ENCODE results near the gene TIMM23.
"Not testable (repeated sequence)": the region's sequence is repeated elsewhere in the genome, so short reads cannot be mapped to it uniquely, and the experiment has no call there.

TIMM23 gene, protein sequence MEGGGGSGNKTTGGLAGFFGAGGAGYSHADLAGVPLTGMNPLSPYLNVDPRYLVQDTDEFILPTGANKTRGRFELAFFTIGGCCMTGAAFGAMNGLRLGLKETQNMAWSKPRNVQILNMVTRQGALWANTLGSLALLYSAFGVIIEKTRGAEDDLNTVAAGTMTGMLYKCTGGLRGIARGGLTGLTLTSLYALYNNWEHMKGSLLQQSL

GRCh38 chr10:45972106-45972812 lies at the start of gene TIMM23:
Gene TIMM23 (plus strand): TSS chr10:45972489. CDS start chr10:45972625, 136 bp downstream.
- peak within 1 kb of the TSS; percentile 88 for H3K27ac ChIP-seq
- H3K36me3 ChIP-seq (replicated peaks); in situ Hi-C loops (cut with HindIII; ENCODE audit: low pct_ligation_motif_present, low sequenced_read_pairs); H3K27me3 ChIP-seq (replicated peaks): not testable (repeated sequence)
- peak; percentile 86 for DNase-seq
- peak within 1 kb of the TSS; percentile 71 for H3K4me3 ChIP-seq (ENCODE audit: low read depth, low read length)

- in situ Hi-C loops (cut with HindIII; ENCODE audit: low pct_ligation_motif_present, low sequenced_read_pairs); H3K27ac ChIP-seq; H3K36me3 ChIP-seq (replicated peaks); H3K4me3 ChIP-seq (ENCODE audit: low read depth, low read length); DNase-seq; H3K27me3 ChIP-seq (replicated peaks): not testable (repeated sequence)
These were observed 45.5 kb upstream of the TIMM23 start for GRCh38 chr10:45926790-45927189.

GRCh38 chr10:45931305-45931704 lies 41.0 kb upstream of the TIMM23 start:
- H3K27ac ChIP-seq; H3K4me3 ChIP-seq (ENCODE audit: low read depth, low read length); H3K36me3 ChIP-seq (replicated peaks); DNase-seq; in situ Hi-C loops (cut with HindIII; ENCODE audit: low pct_ligation_motif_present, low sequenced_read_pairs); H3K27me3 ChIP-seq (replicated peaks): not testable (repeated sequence)

DNA sequence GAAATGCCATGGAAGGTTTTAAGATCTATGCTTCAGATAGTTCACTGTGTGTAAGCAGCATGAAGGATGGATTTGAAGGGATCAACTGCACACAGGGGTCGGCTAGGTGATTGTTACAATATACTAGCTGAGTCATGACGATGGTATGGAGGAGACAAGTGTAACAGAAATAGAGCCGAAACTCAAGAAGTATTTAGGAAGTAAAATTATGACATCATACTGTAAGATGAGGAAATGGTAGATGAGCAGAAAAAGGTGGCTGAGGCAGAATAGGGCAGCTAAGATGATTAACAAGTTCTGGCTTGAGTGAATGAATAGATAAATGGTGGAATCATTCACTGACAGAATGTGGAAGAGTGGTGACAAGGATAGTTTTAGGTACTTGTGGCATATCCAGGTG lies 37.5 kb upstream of the TIMM23 start:
- DNase-seq; in situ Hi-C loops (cut with HindIII; ENCODE audit: low pct_ligation_motif_present, low sequenced_read_pairs); H3K27me3 ChIP-seq (replicated peaks); H3K27ac ChIP-seq; H3K4me3 ChIP-seq (ENCODE audit: low read depth, low read length); H3K36me3 ChIP-seq (replicated peaks): not testable (repeated sequence)

DNA sequence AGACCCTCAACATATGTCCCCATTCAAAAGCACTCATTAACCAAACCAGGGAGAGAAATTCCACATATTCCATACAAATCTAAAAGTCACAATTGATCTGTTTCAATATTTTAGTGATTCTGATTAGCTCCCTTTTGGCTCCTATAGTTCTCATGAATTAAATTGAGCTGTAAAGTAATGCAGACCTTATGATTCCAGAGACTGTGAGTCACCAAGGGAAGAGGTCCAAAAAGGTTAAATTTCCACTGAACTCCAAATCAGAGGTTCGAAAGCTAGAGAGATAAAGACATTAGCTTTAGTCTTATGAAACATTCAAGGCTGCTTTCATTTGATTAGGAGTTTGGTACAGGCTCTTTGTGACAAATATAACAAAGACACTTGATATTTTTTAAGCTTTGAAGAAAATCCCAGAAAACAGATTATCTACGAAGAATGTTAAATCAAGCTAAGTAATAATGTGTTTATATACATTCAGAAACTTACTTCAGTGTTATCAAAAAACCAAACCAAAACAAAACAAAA lies 33.1 kb upstream of the TIMM23 start:
- H3K27ac ChIP-seq; H3K4me3 ChIP-seq (ENCODE audit: low read depth, low read length); in situ Hi-C loops (cut with HindIII; ENCODE audit: low pct_ligation_motif_present, low sequenced_read_pairs); DNase-seq; H3K36me3 ChIP-seq (replicated peaks); H3K27me3 ChIP-seq (replicated peaks): not testable (repeated sequence)

DNA sequence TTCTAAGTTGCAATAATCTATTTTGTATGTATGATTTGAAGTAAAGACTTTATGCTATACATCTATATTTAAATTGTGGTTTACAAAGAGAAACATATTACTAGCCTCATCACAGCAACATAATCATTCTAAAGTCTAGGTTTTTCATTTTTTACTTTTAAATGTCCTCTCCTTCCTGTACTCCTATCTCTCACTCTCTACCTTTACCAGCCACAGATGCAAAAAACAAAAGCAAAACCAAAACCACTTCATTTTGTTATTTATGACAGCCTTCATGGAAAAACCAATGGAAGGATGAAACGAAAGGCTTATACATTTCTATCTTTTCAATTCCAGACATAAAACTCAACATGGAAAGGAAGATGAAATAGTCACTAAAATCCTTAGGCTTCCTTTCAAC lies 31.1 kb upstream of the TIMM23 start:
- H3K4me3 ChIP-seq (ENCODE audit: low read depth, low read length); in situ Hi-C loops (cut with HindIII; ENCODE audit: low pct_ligation_motif_present, low sequenced_read_pairs); H3K36me3 ChIP-seq (replicated peaks); H3K27me3 ChIP-seq (replicated peaks); H3K27ac ChIP-seq; DNase-seq: not testable (repeated sequence)

- H3K4me3 ChIP-seq (ENCODE audit: low read depth, low read length); H3K27ac ChIP-seq; H3K36me3 ChIP-seq (replicated peaks); in situ Hi-C loops (cut with HindIII; ENCODE audit: low pct_ligation_motif_present, low sequenced_read_pairs); DNase-seq; H3K27me3 ChIP-seq (replicated peaks): not testable (repeated sequence)
These were observed 26.8 kb upstream of the TIMM23 start for GRCh38 chr10:45945476-45945875.

DNA sequence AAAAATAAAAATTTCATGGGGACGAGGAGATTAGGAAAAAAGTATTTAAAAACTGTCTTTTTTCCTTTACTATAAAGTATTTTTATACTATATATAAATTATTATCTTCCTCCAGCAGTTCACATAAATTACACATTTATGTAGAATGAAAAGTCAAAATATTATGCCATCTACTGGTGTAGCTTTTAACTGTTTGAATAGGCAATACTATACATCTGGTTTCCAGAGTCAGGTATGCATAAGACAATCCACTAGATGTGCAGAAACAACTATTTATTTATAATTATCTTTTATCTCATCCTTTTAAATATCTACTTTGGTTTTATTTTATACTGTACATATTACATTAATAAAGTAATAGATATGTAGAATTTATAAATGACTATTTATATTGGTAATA lies 24.9 kb upstream of the TIMM23 start:
- DNase-seq; H3K36me3 ChIP-seq (replicated peaks); in situ Hi-C loops (cut with HindIII; ENCODE audit: low pct_ligation_motif_present, low sequenced_read_pairs); H3K27me3 ChIP-seq (replicated peaks); H3K27ac ChIP-seq; H3K4me3 ChIP-seq (ENCODE audit: low read depth, low read length): not testable (repeated sequence)

DNA sequence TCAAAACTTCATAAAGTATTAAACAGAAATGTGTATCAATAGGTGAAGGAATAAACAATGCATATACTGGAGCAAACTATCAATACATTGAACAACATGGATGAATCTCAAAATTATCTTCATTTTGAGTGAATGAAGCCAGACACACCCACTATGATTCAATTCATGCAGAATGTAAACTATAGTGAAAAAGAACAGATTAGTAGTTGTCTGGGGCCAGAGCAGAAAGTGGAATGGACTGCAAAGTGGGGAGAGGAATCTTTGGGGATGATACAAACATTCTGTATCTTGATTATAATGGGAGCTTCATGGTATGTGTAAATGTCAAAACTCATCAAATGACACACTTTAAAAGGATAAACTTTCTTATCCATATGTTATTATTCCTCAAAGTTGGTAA lies 23.5 kb upstream of the TIMM23 start:
- DNase-seq; in situ Hi-C loops (cut with HindIII; ENCODE audit: low pct_ligation_motif_present, low sequenced_read_pairs); H3K27me3 ChIP-seq (replicated peaks): not testable (repeated sequence)

DNA sequence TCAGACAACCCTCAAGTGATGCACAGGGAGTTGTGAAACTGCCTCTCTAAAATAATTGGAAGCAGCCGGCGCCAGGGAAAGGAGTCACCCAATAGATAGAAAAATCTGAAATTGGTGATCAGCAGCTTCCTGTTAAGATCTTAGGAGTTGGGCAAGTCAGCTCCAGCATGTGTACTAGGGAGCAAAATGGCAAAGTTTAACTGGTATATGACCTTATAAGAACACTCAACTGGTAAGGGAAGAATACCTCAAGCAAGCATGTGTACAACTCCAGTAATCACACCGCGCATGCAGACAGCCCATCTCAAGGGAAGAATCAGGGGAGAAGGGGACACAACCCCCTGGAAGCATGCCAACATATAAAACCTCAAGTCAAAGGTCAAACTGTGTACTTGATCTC lies 17.9 kb upstream of the TIMM23 start:
- H3K36me3 ChIP-seq (replicated peaks); H3K27me3 ChIP-seq (replicated peaks); in situ Hi-C loops (cut with HindIII; ENCODE audit: low pct_ligation_motif_present, low sequenced_read_pairs); H3K27ac ChIP-seq; H3K4me3 ChIP-seq (ENCODE audit: low read depth, low read length); DNase-seq: not testable (repeated sequence)

More for the DNA sequence above, 23.5 kb upstream of the TIMM23 start:
- H3K4me3 ChIP-seq (ENCODE audit: low read depth, low read length); H3K36me3 ChIP-seq (replicated peaks); H3K27ac ChIP-seq: not testable (repeated sequence)

DNA sequence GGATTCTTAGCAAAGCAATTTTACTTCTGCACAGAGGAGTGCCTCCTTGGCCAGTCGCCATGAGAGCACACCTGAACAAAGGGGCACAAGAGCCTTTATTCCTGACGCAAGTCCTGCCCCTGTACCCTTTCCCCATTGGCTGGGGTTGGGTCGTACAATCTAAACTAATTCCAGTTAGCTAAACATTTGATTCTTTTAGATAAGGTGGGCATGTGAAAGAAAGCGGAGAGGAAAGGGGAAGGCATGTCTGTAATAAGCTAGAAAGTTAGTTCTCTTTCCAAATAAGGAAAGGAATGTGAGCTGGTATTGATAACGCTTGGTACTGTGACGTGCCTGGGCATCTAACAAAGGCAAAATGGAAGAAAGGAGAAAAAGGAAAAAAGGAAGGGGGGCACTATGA lies 15.7 kb upstream of the TIMM23 start:
- in situ Hi-C loops (cut with HindIII; ENCODE audit: low pct_ligation_motif_present, low sequenced_read_pairs); H3K36me3 ChIP-seq (replicated peaks); H3K27ac ChIP-seq; DNase-seq; H3K4me3 ChIP-seq (ENCODE audit: low read depth, low read length); H3K27me3 ChIP-seq (replicated peaks): not testable (repeated sequence)

DNA sequence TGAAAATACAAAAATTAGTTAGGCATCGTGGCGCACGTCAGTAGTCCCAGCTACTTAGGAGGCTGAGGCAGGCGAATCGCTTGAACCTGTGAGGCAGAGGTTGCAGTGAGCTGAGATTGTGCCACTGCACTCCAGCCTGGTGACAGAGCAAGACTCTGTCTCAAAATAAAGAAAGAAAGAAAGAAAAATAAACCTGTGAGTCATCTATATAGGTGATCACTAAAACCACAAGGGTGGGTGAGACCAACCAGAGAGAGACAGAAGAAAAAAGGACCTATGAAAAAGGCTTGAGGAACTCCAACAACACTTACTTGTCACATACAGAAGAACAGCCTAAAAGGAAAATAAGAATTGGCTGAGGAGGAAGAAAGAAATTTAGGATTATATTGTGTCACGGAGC lies 14.4 kb upstream of the TIMM23 start:
- in situ Hi-C loops (cut with HindIII; ENCODE audit: low pct_ligation_motif_present, low sequenced_read_pairs); H3K27me3 ChIP-seq (replicated peaks); H3K27ac ChIP-seq; DNase-seq; H3K4me3 ChIP-seq (ENCODE audit: low read depth, low read length); H3K36me3 ChIP-seq (replicated peaks): not testable (repeated sequence)

- H3K27ac ChIP-seq; in situ Hi-C loops (cut with HindIII; ENCODE audit: low pct_ligation_motif_present, low sequenced_read_pairs); H3K4me3 ChIP-seq (ENCODE audit: low read depth, low read length); H3K36me3 ChIP-seq (replicated peaks); DNase-seq; H3K27me3 ChIP-seq (replicated peaks): not testable (repeated sequence)
These were observed 9.4 kb upstream of the TIMM23 start for GRCh38 chr10:45962686-45963452.

- DNase-seq; H3K27me3 ChIP-seq (replicated peaks); H3K27ac ChIP-seq; in situ Hi-C loops (cut with HindIII; ENCODE audit: low pct_ligation_motif_present, low sequenced_read_pairs); H3K36me3 ChIP-seq (replicated peaks): not testable (repeated sequence)
- peak overlapping the region; percentile 71 for H3K4me3 ChIP-seq (ENCODE audit: low read depth, low read length)
These were observed 1.3 kb upstream of the TIMM23 start for GRCh38 chr10:45971019-45971418.
